ENCODE data around the gene GSX1.
"Not testable (repeated sequence)": the region's sequence is repeated elsewhere in the genome, so short reads cannot be mapped to it uniquely, and the experiment has no call there.

GSX1 gene

GRCh38 chr13:27794921-27795717 lies 2.8 kb downstream of the GSX1 start:
- DNase-seq, result no peak

- no peak for DNase-seq
Observed at GRCh38 chr13:27795718-27796019, 3.4 kb downstream of the GSX1 start.

GRCh38 chr13:27796544-27797227 lies 4.4 kb downstream of the GSX1 start:
- no peak for DNase-seq

GRCh38 chr13:27797228-27797624 lies 4.9 kb downstream of the GSX1 start:
- no peak for DNase-seq

GRCh38 chr13:27806744-27807387 lies 14.6 kb downstream of the GSX1 start:
- DNase-seq, result no peak

GRCh38 chr13:27808851-27809550 lies 16.7 kb downstream of the GSX1 start:
- DNase-seq, result no peak

- DNase-seq, result no peak
Observed at GRCh38 chr13:27810009-27810408, 17.7 kb downstream of the GSX1 start.

GRCh38 chr13:27810461-27810860 lies 18.2 kb downstream of the GSX1 start:
- no peak for DNase-seq

GRCh38 chr13:27813826-27814225 lies 21.5 kb downstream of the GSX1 start:
- no peak for DNase-seq

GRCh38 chr13:27817832-27818231 lies 25.5 kb downstream of the GSX1 start:
- not testable (repeated sequence) for DNase-seq

GRCh38 chr13:27820524-27821482 lies 28.5 kb downstream of the GSX1 start:
- no peak for DNase-seq

GRCh38 chr13:27821566-27821965 lies 29.3 kb downstream of the GSX1 start:
- no peak for DNase-seq

- no peak for DNase-seq
Observed at GRCh38 chr13:27822258-27822872, 30.1 kb downstream of the GSX1 start.

GRCh38 chr13:27822873-27823311 lies 30.6 kb downstream of the GSX1 start:
- DNase-seq, result no peak

- DNase-seq, result no peak
Observed at GRCh38 chr13:27824121-27824520, 31.8 kb downstream of the GSX1 start.

- DNase-seq, result no peak
Observed at GRCh38 chr13:27825072-27825471, 32.8 kb downstream of the GSX1 start.

- peak; percentile 97 for DNase-seq
Observed at GRCh38 chr13:27826379-27827353, 34.4 kb downstream of the GSX1 start.

GRCh38 chr13:27827646-27828045 lies 35.4 kb downstream of the GSX1 start:
- DNase-seq, result no peak

- DNase-seq, result peak; percentile 71
Observed at GRCh38 chr13:27830010-27830409, 37.7 kb downstream of the GSX1 start.

- no peak for DNase-seq
Observed at GRCh38 chr13:27833206-27833605, 40.9 kb downstream of the GSX1 start.

- no peak for DNase-seq
Observed at GRCh38 chr13:27834095-27834494, 41.8 kb downstream of the GSX1 start.
